Tibial nerve (tissue), 4 donors: ENCODE measurements around the gene RYR1.

Experiments
- EP300 ChIP-seq, 2 donors: sonication (generic); formaldehyde crosslinking; IDR thresholded peaks; one replicate each; pipeline ENCODE4 v1.6.1; 2017; ENCODE audit warnings: antibody characterized with exemption in 2 of 2, mild to moderate bottlenecking in 1 of 2
- TF ChIP-seq, protein P1 (sequence below), 5 experiments: fragments of 200-600 bp in 3 of 5; fragments of 450-650 bp in 2 of 5; sonication (generic) in 3 of 5; IDR thresholded peaks; one replicate each; pipeline ENCODE4 v1.5.1; 2016 to 2019; ENCODE audit warnings: antibody characterized with exemption in 5 of 5, mild to moderate bottlenecking in 3 of 5, moderate library complexity in 2 of 5

GRCh38 chr19:38557205-38557799 lies 123.8 kb downstream of the RYR1 start:
- TF ChIP-seq, protein P1, sequence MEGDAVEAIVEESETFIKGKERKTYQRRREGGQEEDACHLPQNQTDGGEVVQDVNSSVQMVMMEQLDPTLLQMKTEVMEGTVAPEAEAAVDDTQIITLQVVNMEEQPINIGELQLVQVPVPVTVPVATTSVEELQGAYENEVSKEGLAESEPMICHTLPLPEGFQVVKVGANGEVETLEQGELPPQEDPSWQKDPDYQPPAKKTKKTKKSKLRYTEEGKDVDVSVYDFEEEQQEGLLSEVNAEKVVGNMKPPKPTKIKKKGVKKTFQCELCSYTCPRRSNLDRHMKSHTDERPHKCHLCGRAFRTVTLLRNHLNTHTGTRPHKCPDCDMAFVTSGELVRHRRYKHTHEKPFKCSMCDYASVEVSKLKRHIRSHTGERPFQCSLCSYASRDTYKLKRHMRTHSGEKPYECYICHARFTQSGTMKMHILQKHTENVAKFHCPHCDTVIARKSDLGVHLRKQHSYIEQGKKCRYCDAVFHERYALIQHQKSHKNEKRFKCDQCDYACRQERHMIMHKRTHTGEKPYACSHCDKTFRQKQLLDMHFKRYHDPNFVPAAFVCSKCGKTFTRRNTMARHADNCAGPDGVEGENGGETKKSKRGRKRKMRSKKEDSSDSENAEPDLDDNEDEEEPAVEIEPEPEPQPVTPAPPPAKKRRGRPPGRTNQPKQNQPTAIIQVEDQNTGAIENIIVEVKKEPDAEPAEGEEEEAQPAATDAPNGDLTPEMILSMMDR (IDR thresholded peaks at IDR 0.05) = no peak
- TF ChIP-seq EP300 (IDR thresholded peaks at IDR 0.05) = no peak
